Activated CD4-positive, alpha-beta T cell treated with anti-CD3 and anti-CD28 coated beads for 48 hours (primary cell): ENCODE results near the gene DOP1A.

Experiments used
- DNase-seq: peaks from one replicate; pipeline ENCODE4 v3.0.0-alpha.2; 2020

DOP1A gene

GRCh38 chr6:83086751-83087150 is 19.3 kb downstream of the DOP1A start:
- no peak for DNase-seq

DNA sequence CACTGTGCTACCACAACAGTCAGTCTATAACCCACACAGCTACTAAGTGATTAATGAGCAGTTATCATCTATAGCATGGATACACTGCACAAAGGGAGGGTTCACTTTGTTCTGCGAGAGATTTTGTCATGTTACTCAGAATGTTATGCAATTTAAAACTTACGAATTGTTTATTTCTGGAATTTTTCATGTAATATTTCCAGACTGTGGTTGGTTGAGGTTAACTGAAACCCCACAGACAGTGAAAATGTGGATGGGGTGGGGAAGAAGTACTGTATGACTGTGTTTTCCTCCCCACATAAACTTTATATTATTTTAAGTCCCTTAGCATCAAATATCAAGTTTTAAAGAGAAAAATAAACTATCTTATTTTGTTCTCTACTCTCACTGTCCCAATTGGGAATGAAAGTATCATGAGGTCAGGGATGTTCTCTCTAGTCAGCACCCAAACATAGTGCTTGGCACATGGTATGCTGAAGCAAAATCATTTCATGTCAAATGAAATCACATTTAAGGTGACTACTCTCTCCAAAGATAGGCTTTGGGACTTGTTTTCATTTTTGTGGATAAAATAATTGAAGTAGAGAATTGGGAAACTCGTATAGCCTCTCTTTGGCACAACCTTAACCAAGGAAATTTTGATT is 25.4 kb downstream of the DOP1A start:
- DNase-seq, result no peak

- DNase-seq, result no peak
Observed at GRCh38 chr6:83096791-83097190, 29.3 kb downstream of the DOP1A start.

GRCh38 chr6:83097204-83097603 is 29.7 kb downstream of the DOP1A start:
- DNase-seq, result no peak

GRCh38 chr6:83097675-83098074 is 30.2 kb downstream of the DOP1A start:
- DNase-seq, result no peak

- no peak for DNase-seq
Observed at GRCh38 chr6:83098589-83098988, 31.1 kb downstream of the DOP1A start.

DNA sequence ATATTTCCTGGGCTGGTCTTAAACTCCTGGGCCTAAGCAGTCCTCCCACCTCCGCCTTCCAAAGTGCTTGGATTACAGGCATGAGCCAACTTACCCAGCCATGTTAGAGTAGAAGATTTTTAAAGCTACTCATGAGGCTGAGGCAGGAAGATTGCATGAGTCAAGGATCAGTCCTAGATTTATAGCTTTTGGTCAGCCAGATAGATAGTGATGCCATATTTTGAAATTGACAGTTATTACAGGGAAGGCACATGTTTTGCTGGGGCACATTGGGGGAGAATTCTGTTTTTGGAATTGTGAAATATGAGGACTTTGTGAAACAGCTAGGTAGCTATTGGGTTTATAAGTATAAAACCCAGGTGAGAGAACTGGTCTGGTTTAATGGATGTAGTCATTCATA is 40.9 kb downstream of the DOP1A start:
- DNase-seq, result no peak

GRCh38 chr6:83113258-83113657 is 45.8 kb downstream of the DOP1A start:
- DNase-seq, result no peak

DNA sequence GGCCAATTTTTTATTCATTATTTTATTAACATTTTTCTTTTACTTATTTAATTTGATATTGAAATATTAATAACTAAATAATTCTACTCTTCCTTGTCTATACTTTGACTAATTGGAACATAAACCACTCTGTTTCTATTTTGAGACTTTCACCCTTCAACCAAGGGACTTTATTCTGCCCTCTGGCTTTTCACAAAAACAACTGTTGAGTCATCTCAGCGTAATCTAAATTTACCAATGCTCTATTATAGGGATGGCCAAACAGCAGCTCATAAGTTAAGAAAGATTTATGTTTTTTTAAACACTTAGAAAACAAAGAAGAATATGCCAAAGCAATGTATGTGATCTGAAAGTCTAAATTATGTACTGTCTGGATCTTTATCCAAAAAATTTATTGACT is 46.7 kb downstream of the DOP1A start:
- no peak for DNase-seq

GRCh38 chr6:83117802-83118201 is 50.3 kb downstream of the DOP1A start:
- DNase-seq, result no peak

- no peak for DNase-seq
Observed at GRCh38 chr6:83119742-83120300, 52.4 kb downstream of the DOP1A start.

DNA sequence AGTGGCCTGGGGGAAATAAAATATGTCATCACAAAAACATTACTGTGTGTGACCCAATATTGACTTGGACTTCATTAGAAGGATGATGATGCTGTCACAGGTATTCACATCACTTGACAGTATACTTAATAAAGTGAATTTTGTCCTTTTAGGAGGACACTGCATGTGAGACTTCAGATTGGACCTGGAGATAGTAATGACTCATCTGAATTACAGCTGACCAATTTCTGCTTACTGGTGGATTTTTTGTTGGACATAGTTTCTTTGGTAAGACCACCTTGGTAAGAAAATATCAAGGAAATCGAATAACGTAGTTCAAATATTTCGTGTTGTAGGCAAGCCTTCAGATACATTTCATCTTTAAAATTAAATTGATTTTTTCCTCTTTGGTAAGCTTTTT is 57.1 kb downstream of the DOP1A start:
- no peak for DNase-seq

GRCh38 chr6:83125425-83125824 is 58.0 kb downstream of the DOP1A start:
- DNase-seq, result no peak

GRCh38 chr6:83126223-83126622 is 58.8 kb downstream of the DOP1A start:
- no peak for DNase-seq

- DNase-seq, result no peak
Observed at GRCh38 chr6:83126807-83127206, 59.3 kb downstream of the DOP1A start.

- DNase-seq, result no peak
Observed at GRCh38 chr6:83127258-83127657, 59.8 kb downstream of the DOP1A start.

DNA sequence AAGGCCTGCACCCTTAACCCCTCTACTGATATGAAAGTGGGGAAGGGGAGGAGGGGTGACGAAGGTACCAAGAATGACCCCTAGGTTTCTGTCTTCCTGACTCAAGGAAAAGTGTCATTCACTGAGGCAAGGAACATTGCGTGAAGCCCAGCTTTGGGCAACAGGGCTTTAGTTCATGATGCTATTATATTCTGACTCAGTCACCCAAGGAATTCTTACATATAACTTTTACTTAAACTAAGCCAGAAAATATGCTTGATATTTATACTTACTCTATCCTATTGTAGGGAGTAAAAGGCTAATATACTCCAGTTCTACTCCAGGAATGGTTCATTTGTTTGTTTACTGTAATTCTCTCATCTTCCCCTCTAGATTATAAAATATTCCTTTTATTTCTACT is 60.5 kb downstream of the DOP1A start:
- DNase-seq, result no peak

GRCh38 chr6:83132121-83132520 is 64.7 kb downstream of the DOP1A start:
- DNase-seq, result no peak

DNA sequence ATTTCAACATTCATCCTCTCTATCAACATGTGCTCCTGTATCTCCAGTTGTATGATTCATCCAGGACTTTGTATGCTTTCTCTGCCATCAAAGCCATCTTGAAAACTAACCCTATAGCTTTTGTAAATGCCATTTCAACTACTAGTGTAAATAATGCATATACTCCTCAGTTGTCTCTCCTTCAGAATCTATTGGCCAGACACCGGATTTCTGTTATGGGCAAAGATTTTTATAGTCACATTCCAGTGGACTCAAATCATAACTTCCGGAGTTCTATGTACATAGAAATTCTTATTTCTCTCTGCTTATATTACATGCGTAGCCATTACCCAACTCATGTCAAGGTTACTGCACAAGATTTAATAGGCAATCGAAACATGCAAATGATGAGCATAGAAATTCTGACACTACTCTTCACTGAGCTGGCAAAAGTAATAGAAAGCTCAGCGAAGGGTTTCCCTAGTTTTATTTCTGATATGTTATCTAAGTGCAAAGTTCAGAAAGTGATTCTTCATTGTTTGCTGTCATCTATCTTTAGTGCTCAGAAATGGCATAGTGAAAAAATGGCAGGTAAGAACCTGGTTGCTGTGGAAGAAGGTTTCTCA is 70.7 kb downstream of the DOP1A start:
- no peak for DNase-seq

GRCh38 chr6:83138758-83139157 is 71.3 kb downstream of the DOP1A start:
- no peak for DNase-seq

- no peak for DNase-seq
Observed at GRCh38 chr6:83151114-83151513, 83.6 kb downstream of the DOP1A start.

- no peak for DNase-seq
Observed at GRCh38 chr6:83152913-83153312, 85.4 kb downstream of the DOP1A start.

- no peak for DNase-seq
Observed at GRCh38 chr6:83153883-83154521, 86.5 kb downstream of the DOP1A start.

GRCh38 chr6:83155794-83156193 is 88.3 kb downstream of the DOP1A start:
- DNase-seq, result no peak
